KMS-11 (cell line): ENCODE measurements around the gene TCAP.

Source experiments
- H2AFZ ChIP-seq: fragments of 200-600 bp; sonication (generic); 2 replicates; pipeline ENCODE4 v1.6.1; 2016; ENCODE audit warnings: antibody characterized with exemption, mixed run types, low read depth
- H3K27ac ChIP-seq: fragments of 200-600 bp; sonication (generic); 2 replicates; pipeline ENCODE4 v1.6.1; 2016; ENCODE audit warnings: mild to moderate bottlenecking, mixed run types
- H3K27me3 ChIP-seq: fragments of 200-600 bp; sonication (generic); 2 replicates; pipeline ENCODE4 v1.6.1; 2017; ENCODE audit warnings: mild to moderate bottlenecking, low read depth, mixed run types, moderate library complexity; ENCODE audit not compliant: insufficient read depth
- H3K36me3 ChIP-seq: fragments of 200-600 bp; sonication (generic); 2 replicates; pipeline ENCODE4 v1.6.1; 2017; ENCODE audit warnings: mild to moderate bottlenecking, mixed run types; ENCODE audit not compliant: insufficient read depth
- H3K4me1 ChIP-seq: fragments of 200-600 bp; sonication (generic); 2 replicates; pipeline ENCODE4 v1.6.1; 2016; ENCODE audit warnings: mild to moderate bottlenecking, low read depth, mixed run types; ENCODE audit not compliant: poor library complexity, severe bottlenecking
- H3K4me2 ChIP-seq: fragments of 200-600 bp; sonication (generic); 2 replicates; pipeline ENCODE4 v1.7.0; 2016; ENCODE audit warnings: mild to moderate bottlenecking, mixed run types
- H3K4me3 ChIP-seq: fragments of 200-600 bp; sonication (generic); IDR thresholded peaks from 2 replicates; pipeline ENCODE4 v1.6.1; 2017; ENCODE audit warnings: low read depth, low read length, mixed read lengths; ENCODE audit not compliant: insufficient read depth
- H3K79me2 ChIP-seq: fragments of 200-600 bp; sonication (generic); 2 replicates; pipeline ENCODE4 v1.6.1; 2016; ENCODE audit warnings: low read depth, mixed run types; ENCODE audit not compliant: insufficient read depth
- H3K9ac ChIP-seq: fragments of 200-600 bp; sonication (generic); 2 replicates; pipeline ENCODE4 v1.6.1; 2016; ENCODE audit warnings: mild to moderate bottlenecking, mixed run types
- H4K20me1 ChIP-seq: fragments of 200-600 bp; sonication (generic); 2 replicates; pipeline ENCODE4 v1.6.1; 2016; ENCODE audit warnings: mild to moderate bottlenecking, mixed run types; ENCODE audit not compliant: insufficient read depth
- CTCF ChIP-seq: fragments of 200-600 bp; sonication (generic); conservative IDR thresholded peaks from 2 replicates; pipeline ENCODE4 v1.6.1; 2017; ENCODE audit warnings: low read depth, mild to moderate bottlenecking, antibody characterized with exemption, low read length, moderate library complexity, mixed read lengths

The TCAP gene

GRCh38 chr17:39659279-39660010 is 5.7 kb upstream of the TCAP start:
- Histone ChIP-seq H4K20me1 (no peaks in the 10 kb centered on the region), H3K4me3 (no peak overlapping the region), H3K27me3 (no peaks in the 10 kb centered on the region), H3K27ac (no peak overlapping the region), H3K36me3 (no peaks in the 10 kb centered on the region), H3K4me2 (no peak overlapping the region), H2AFZ (no peak overlapping the region), H3K79me2 (no peaks in the 10 kb centered on the region), H3K4me1 (peaks cover 10% of the 10 kb centered on the region), H3K9ac (no peak overlapping the region)
- TF ChIP-seq CTCF = no peak

- Histone ChIP-seq H4K20me1 (no peaks in the 10 kb centered on the region), H3K4me1 (peaks cover 7% of the 10 kb centered on the region), H3K4me3 (no peak overlapping the region), H3K79me2 (no peaks in the 10 kb centered on the region), H3K36me3 (no peaks in the 10 kb centered on the region), H3K4me2 (no peak overlapping the region), H3K9ac (no peak overlapping the region), H2AFZ (no peak overlapping the region), H3K27me3 (no peaks in the 10 kb centered on the region), H3K27ac (no peak overlapping the region)
- no peak for TF ChIP-seq CTCF
Observed at GRCh38 chr17:39660011-39660360, 5.2 kb upstream of the TCAP start.

GRCh38 chr17:39660397-39661385 is 4.5 kb upstream of the TCAP start:
- no peaks in the 10 kb centered on the region for H3K36me3 ChIP-seq
- no peak overlapping the region for H2AFZ ChIP-seq
- no peak overlapping the region for H3K9ac ChIP-seq
- no peak for TF ChIP-seq CTCF
- H3K4me3 ChIP-seq = no peak overlapping the region
- H4K20me1 ChIP-seq = no peaks in the 10 kb centered on the region
- H3K4me2 ChIP-seq = no peak overlapping the region
- H3K79me2 ChIP-seq = no peaks in the 10 kb centered on the region
- peaks cover under 1% of the 10 kb centered on the region for H3K4me1 ChIP-seq
- no peak overlapping the region for H3K27ac ChIP-seq
- H3K27me3 ChIP-seq = no peaks in the 10 kb centered on the region

- no peaks in the 10 kb centered on the region for H3K36me3 ChIP-seq
- H2AFZ ChIP-seq = no peak overlapping the region
- no peaks in the 10 kb centered on the region for H3K27me3 ChIP-seq
- no peak overlapping the region for H3K4me3 ChIP-seq
- no peak overlapping the region for H3K4me2 ChIP-seq
- no peaks in the 10 kb centered on the region for H4K20me1 ChIP-seq
- H3K79me2 ChIP-seq = no peaks in the 10 kb centered on the region
- no peak overlapping the region for H3K27ac ChIP-seq
- H3K4me1 ChIP-seq = no peaks in the 10 kb centered on the region
- H3K9ac ChIP-seq = no peak overlapping the region
- TF ChIP-seq CTCF = no peak
Observed at GRCh38 chr17:39661744-39662541, 3.2 kb upstream of the TCAP start.
